ENCODE results near the gene LARGE1.

DNA sequence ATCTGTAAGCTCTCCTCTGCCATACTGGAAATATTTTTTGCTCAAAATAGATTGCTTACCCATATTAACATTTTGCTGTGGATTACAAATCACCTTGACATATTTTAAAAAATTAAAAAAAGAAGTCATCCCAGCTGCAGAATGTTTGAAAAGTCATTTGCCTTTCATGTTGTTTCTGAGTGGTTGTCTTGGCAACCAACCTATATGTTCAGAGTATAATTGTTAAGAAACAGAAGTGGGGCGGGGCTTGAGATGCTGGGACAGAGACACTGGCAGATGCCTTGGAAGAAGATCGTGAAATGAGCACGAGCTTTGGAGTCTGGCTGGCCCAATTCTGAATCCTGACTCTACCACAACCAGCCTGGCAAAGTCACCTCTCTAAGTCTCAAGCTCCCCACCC lies 348.2 kb downstream of the LARGE1 start:
- TF ChIP-seq, protein P1, sequence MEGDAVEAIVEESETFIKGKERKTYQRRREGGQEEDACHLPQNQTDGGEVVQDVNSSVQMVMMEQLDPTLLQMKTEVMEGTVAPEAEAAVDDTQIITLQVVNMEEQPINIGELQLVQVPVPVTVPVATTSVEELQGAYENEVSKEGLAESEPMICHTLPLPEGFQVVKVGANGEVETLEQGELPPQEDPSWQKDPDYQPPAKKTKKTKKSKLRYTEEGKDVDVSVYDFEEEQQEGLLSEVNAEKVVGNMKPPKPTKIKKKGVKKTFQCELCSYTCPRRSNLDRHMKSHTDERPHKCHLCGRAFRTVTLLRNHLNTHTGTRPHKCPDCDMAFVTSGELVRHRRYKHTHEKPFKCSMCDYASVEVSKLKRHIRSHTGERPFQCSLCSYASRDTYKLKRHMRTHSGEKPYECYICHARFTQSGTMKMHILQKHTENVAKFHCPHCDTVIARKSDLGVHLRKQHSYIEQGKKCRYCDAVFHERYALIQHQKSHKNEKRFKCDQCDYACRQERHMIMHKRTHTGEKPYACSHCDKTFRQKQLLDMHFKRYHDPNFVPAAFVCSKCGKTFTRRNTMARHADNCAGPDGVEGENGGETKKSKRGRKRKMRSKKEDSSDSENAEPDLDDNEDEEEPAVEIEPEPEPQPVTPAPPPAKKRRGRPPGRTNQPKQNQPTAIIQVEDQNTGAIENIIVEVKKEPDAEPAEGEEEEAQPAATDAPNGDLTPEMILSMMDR (IDR thresholded peaks at IDR 0.05; ENCODE audit: insufficient read depth, low read length), result no peak
- TF ChIP-seq POLR2AphosphoS5 (IDR thresholded peaks at IDR 0.05; ENCODE audit: low read depth) (no peak), GABPA (IDR thresholded peaks at IDR 0.05; ENCODE audit: low read depth) (no peak), SPI1 (IDR thresholded peaks at IDR 0.05; ENCODE audit: borderline replicate concordance, low read depth) (no peak)
- TF ChIP-seq, protein P2, sequence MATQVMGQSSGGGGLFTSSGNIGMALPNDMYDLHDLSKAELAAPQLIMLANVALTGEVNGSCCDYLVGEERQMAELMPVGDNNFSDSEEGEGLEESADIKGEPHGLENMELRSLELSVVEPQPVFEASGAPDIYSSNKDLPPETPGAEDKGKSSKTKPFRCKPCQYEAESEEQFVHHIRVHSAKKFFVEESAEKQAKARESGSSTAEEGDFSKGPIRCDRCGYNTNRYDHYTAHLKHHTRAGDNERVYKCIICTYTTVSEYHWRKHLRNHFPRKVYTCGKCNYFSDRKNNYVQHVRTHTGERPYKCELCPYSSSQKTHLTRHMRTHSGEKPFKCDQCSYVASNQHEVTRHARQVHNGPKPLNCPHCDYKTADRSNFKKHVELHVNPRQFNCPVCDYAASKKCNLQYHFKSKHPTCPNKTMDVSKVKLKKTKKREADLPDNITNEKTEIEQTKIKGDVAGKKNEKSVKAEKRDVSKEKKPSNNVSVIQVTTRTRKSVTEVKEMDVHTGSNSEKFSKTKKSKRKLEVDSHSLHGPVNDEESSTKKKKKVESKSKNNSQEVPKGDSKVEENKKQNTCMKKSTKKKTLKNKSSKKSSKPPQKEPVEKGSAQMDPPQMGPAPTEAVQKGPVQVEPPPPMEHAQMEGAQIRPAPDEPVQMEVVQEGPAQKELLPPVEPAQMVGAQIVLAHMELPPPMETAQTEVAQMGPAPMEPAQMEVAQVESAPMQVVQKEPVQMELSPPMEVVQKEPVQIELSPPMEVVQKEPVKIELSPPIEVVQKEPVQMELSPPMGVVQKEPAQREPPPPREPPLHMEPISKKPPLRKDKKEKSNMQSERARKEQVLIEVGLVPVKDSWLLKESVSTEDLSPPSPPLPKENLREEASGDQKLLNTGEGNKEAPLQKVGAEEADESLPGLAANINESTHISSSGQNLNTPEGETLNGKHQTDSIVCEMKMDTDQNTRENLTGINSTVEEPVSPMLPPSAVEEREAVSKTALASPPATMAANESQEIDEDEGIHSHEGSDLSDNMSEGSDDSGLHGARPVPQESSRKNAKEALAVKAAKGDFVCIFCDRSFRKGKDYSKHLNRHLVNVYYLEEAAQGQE (IDR thresholded peaks at IDR 0.05; ENCODE audit: insufficient replicate concordance, low read depth), result no peak
